CD4-positive, alpha-beta T cell (primary cell): ENCODE data around the gene NCOR2. TPM values are rescaled to one million over a fixed set of nuclear protein-coding genes. Genes with fewer than 3 reads are reported as not detected.

Experiments used
- ATAC-seq: fragments of 200-7000 bp; cut with Tn5 transposase; one replicate; pipeline ENCODE4 v1.10.0; 2022; ENCODE audit warnings: mild to moderate bottlenecking; ENCODE audit not compliant: poor library complexity
- CTCF ChIA-PET: fragments of 350-600 bp; sonication (Branson Sonifier 250); formaldehyde crosslinking; loops from one replicate; lab custom pipeline; 2021; ENCODE audit warnings: antibody characterized with exemption, inconsistent platforms; lab: Charles Lee
- POLR2A ChIA-PET: fragments of 350-600 bp; sonication (Branson Sonifier 250); formaldehyde crosslinking; loops from one replicate; lab custom pipeline; 2021; ENCODE audit warnings: antibody characterized with exemption, inconsistent platforms; lab: Charles Lee
- DNase-seq, 14 experiments: peaks; one replicate each; pipeline ENCODE4 v3.0.0-alpha.2; 2013 to 2020; ENCODE audit warnings: mixed read lengths in 2 of 14
- H3K27ac ChIP-seq, 2 donors: one replicate each; pipeline versions ENCODE4 v1.5.1 to v1.7.0; 2013; ENCODE audit warnings: low read length in 2 of 2, low read depth in 1 of 2, mild to moderate bottlenecking in 1 of 2
- H3K27me3 ChIP-seq, 2 experiments: 1 replicate in 1 of 2; 2 replicates in 1 of 2; pipeline versions ENCODE4 v1.6.1 to v1.7.0; 2013; ENCODE audit warnings: low read length in 2 of 2, control low read depth in 1 of 2, mild to moderate bottlenecking in 1 of 2, moderate library complexity in 1 of 2; ENCODE audit not compliant: insufficient read depth in 2 of 2, control insufficient read depth in 1 of 2
- H3K36me3 ChIP-seq: one replicate; pipeline ENCODE4 v1.6.1; 2013; ENCODE audit warnings: low read length, control low read depth; ENCODE audit not compliant: insufficient read depth
- H3K4me1 ChIP-seq: one replicate; pipeline ENCODE4 v1.6.1; 2013; ENCODE audit warnings: low read length, control low read depth; ENCODE audit not compliant: insufficient read depth
- H3K4me3 ChIP-seq: one replicate; pipeline ENCODE4 v1.5.1; 2013; ENCODE audit warnings: mild to moderate bottlenecking, low read length, moderate library complexity
- H3K9me3 ChIP-seq, 2 experiments: 1 replicate in 1 of 2; 2 replicates in 1 of 2; pipeline versions ENCODE4 v1.6.1 to v1.7.0; 2013; ENCODE audit warnings: low read length in 2 of 2, mild to moderate bottlenecking in 2 of 2, control low read depth in 1 of 2, moderate library complexity in 1 of 2; ENCODE audit not compliant: control insufficient read depth in 1 of 2, insufficient read depth in 1 of 2
- H3K27ac Mint-ChIP-seq: one replicate; pipeline ENCODE4 v1.8.0; 2020; ENCODE audit warnings: mixed read lengths
- H3K27me3 Mint-ChIP-seq: one replicate; pipeline ENCODE4 v1.8.0; 2021; ENCODE audit warnings: mixed read lengths
- H3K36me3 Mint-ChIP-seq: one replicate; pipeline ENCODE4 v1.8.0; 2021; ENCODE audit warnings: low read depth, mixed read lengths
- H3K4me1 Mint-ChIP-seq: one replicate; pipeline ENCODE4 v1.8.0; 2021; ENCODE audit warnings: low read depth, mixed read lengths
- H3K4me3 Mint-ChIP-seq: one replicate; pipeline ENCODE4 v1.8.0; 2020; ENCODE audit warnings: mild to moderate bottlenecking, mixed read lengths
- H3K9me3 Mint-ChIP-seq: one replicate; pipeline ENCODE4 v1.8.0; 2020; ENCODE audit warnings: mixed read lengths
- intact Hi-C, 2 experiments: fragments of 100-400 bp; cut with DNase I in 1 of 2; cut with micrococcal nuclease in 1 of 2; formaldehyde crosslinking; loops; one replicate each; pipeline versions ENCODE4 v1.15.1 to v1.9.0; 2023 to 2025; cut with DNase I, micrococcal nuclease
- total RNA-seq, 174 experiments: library from RNA in 2 of 174; stranded (reverse) in 2 of 174; gene quantifications; one replicate each; pipeline ENCODE4 v1.2.3 and lab custom pipeline; 2021 to 2026
- TF ChIP-seq, protein P1 (sequence below): fragments of 200-600 bp; IDR thresholded peaks from one replicate; pipeline ENCODE4 v1.8.0; 2022; ENCODE audit warnings: antibody characterized with exemption, mild to moderate bottlenecking

The NCOR2 gene
- total RNA-seq, 2 experiments from 2014 or later: 133 to 140 TPM

DNA sequence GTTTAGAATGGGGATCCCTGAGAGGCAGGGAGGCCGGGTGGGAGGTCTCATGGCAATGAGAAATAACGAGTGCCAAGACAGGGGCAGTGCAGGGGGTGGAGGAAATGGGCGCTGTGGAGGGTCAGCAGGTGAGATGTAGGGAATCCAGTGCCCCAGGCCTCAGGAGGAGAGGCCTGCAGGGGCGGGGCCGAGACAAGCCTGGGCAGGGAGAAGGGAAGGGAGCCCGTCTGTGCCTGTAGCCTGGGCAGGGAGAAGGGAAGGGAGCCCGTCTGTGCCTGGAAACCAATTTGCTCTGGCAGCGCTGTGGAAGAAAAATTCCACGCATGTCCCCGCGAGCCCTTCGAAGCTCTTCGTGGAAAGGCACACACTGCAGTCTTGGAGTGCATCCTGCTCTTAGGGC lies 10.6 kb upstream of the NCOR2 start:
- Mint-ChIP-seq H3K36me3 (no peaks in the 10 kb centered on the region), H3K4me3 (no peak overlapping the region), H3K4me1 (no peaks in the 10 kb centered on the region), H3K27ac (no peak overlapping the region), H3K27me3 (no peaks in the 10 kb centered on the region), H3K9me3 (no peaks in the 10 kb centered on the region)
- ChIA-PET CTCF (no interaction called here), POLR2A (interaction anchor here (1.0 kb wide), 1 partner anchor 9 kb away, joined by 3 read pairs; no protein-coding TSS in a partner anchor)
- DNase-seq: no peak
- TF ChIP-seq, protein P1, sequence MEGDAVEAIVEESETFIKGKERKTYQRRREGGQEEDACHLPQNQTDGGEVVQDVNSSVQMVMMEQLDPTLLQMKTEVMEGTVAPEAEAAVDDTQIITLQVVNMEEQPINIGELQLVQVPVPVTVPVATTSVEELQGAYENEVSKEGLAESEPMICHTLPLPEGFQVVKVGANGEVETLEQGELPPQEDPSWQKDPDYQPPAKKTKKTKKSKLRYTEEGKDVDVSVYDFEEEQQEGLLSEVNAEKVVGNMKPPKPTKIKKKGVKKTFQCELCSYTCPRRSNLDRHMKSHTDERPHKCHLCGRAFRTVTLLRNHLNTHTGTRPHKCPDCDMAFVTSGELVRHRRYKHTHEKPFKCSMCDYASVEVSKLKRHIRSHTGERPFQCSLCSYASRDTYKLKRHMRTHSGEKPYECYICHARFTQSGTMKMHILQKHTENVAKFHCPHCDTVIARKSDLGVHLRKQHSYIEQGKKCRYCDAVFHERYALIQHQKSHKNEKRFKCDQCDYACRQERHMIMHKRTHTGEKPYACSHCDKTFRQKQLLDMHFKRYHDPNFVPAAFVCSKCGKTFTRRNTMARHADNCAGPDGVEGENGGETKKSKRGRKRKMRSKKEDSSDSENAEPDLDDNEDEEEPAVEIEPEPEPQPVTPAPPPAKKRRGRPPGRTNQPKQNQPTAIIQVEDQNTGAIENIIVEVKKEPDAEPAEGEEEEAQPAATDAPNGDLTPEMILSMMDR: no peak
- Histone ChIP-seq H3K4me1 (no peaks in the 10 kb centered on the region), H3K4me3 (no peak overlapping the region), H3K36me3 (no peaks in the 10 kb centered on the region), H3K27ac (no peak overlapping the region), H3K9me3 (peaks cover 0 to 20% of the 10 kb centered on the region in 2 experiments), H3K27me3 (no peaks in the 10 kb centered on the region)
- no peak for ATAC-seq
- intact Hi-C loops: no loop called here

DNA sequence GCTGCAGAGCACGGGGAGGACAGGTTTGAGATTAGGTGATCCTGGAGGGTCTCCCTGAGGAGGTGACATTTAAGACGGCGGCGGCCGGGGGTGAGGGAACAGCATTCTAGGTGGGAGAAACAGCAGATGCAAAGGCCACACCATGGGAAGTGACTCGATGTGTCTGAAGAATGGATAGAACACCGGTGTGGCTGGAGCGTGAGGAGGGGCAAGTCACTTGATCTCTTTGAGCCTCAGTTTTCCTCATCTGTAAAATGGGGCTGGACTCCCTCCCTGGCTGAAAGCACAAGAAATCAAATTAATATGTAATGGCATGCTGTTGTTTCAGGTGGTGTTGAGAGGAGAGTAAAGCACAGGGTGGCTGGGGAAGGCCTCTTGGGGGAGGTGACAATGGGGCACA lies 10.0 kb upstream of the NCOR2 start:
- CTCF ChIA-PET: no interaction called here

DNA sequence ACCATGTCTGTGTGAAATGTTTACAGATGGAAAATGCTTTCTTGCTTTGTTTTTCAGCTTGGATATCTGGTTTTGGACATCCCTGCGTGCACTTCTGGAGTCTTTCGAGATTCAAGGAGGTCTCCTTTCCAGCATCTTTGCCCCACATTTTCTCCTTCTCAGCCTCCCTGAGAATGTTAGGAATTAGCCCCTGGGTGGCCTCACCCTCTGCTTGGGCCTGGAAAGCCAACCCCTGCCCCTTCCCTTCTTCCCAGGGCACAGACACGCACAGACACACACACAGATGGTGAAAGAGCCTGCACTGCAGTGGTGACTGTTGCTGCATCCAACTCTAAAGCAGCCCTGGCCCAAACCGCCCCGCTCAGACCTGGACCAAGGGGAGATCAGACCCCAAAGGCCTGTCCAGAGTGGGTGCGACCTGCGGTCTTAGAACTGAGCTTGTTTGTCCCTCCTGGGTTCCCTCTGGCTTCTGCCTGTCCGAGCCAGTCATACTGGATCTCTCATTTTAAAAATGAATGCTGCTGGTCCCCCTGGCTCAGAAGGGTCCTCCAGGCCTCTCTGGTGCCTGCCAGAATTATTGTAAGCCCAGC lies 8.7 kb upstream of the NCOR2 start:
- Mint-ChIP-seq H3K36me3 (no peaks in the 10 kb centered on the region), H3K27me3 (no peaks in the 10 kb centered on the region), H3K4me3 (no peak overlapping the region), H3K27ac (no peak overlapping the region), H3K4me1 (no peaks in the 10 kb centered on the region), H3K9me3 (no peaks in the 10 kb centered on the region)
- TF ChIP-seq, protein P1: no peak
- H3K4me1 ChIP-seq: no peaks in the 10 kb centered on the region
- H3K9me3 ChIP-seq: peaks cover 0 to 20% of the 10 kb centered on the region in 2 experiments
- no peaks in the 10 kb centered on the region for H3K36me3 ChIP-seq
- H3K4me3 ChIP-seq: no peak overlapping the region
- H3K27ac ChIP-seq: no peak overlapping the region
- ATAC-seq (no peak), DNase-seq (no peak)
- ChIA-PET POLR2A (no interaction called here), CTCF (no interaction called here)
- no peaks in the 10 kb centered on the region for H3K27me3 ChIP-seq
- intact Hi-C loops: no loop called here

More for the DNA sequence above, 10.0 kb upstream of the NCOR2 start:
- H3K4me1 ChIP-seq: no peaks in the 10 kb centered on the region
- H3K27ac Mint-ChIP-seq: no peak overlapping the region
- H3K4me3 ChIP-seq: no peak overlapping the region
- ATAC-seq: no peak
- POLR2A ChIA-PET: no interaction called here
- H3K36me3 ChIP-seq: no peaks in the 10 kb centered on the region
- no peaks in the 10 kb centered on the region for H3K9me3 Mint-ChIP-seq
- no peak for DNase-seq
- no peaks in the 10 kb centered on the region for H3K27me3 Mint-ChIP-seq
- H3K36me3 Mint-ChIP-seq: no peaks in the 10 kb centered on the region
- no peak overlapping the region for H3K27ac ChIP-seq
- no peak overlapping the region for H3K4me3 Mint-ChIP-seq
- TF ChIP-seq, protein P1: no peak
- H3K9me3 ChIP-seq: peaks cover 0 to 20% of the 10 kb centered on the region in 2 experiments
- no peaks in the 10 kb centered on the region for H3K4me1 Mint-ChIP-seq
- intact Hi-C loops: no loop called here
- H3K27me3 ChIP-seq: no peaks in the 10 kb centered on the region
